Astrocyte (in vitro differentiated cells and primary cell): ENCODE results near the gene FAAP100. TPM values are rescaled to one million over a fixed set of nuclear protein-coding genes. Genes with fewer than 3 reads are reported as not detected.

Experiments used
- DNase-seq: peaks from one replicate; pipeline ENCODE4 v3.0.0-alpha.2; 2010; ENCODE audit warnings: low read depth
- FAIRE-seq: peaks from 2 replicates; lab custom pipeline; 2011; peaks lifted over from hg19 to GRCh38; lab: Jason Lieb, UNC
- H2AFZ ChIP-seq: 2 replicates; pipeline ENCODE4 v1.6.0; 2012; ENCODE audit warnings: low read depth, low read length, inconsistent platforms
- H3K27ac ChIP-seq: 2 replicates; pipeline ENCODE4 v1.5.1; 2011; ENCODE audit warnings: low read depth, low read length, inconsistent platforms
- H3K27me3 ChIP-seq: 2 replicates; pipeline ENCODE4 v1.6.0; 2011; ENCODE audit warnings: low read length, inconsistent platforms; ENCODE audit not compliant: insufficient read depth
- H3K36me3 ChIP-seq: 2 replicates; pipeline ENCODE4 v1.5.1; 2011; ENCODE audit warnings: low read length, inconsistent platforms; ENCODE audit not compliant: insufficient read depth
- H3K4me1 ChIP-seq: 2 replicates; pipeline ENCODE4 v1.5.1; 2011; ENCODE audit warnings: low read length, inconsistent platforms; ENCODE audit not compliant: insufficient read depth
- H3K4me2 ChIP-seq: 2 replicates; pipeline ENCODE4 v1.6.0; 2012; ENCODE audit warnings: low read length, inconsistent platforms
- H3K4me3 ChIP-seq: 2 replicates; pipeline ENCODE4 v1.5.1; 2011; ENCODE audit warnings: low read depth, mild to moderate bottlenecking, low read length, inconsistent platforms; ENCODE audit not compliant: insufficient read depth
- H3K79me2 ChIP-seq: 2 replicates; pipeline ENCODE4 v1.6.0; 2012; ENCODE audit warnings: mild to moderate bottlenecking, low read length, inconsistent platforms; ENCODE audit not compliant: insufficient read depth
- H3K9ac ChIP-seq: 2 replicates; pipeline ENCODE4 v1.6.0; 2012; ENCODE audit warnings: mild to moderate bottlenecking, low read length, inconsistent platforms
- H3K9me3 ChIP-seq: 2 replicates; pipeline ENCODE4 v1.5.1; 2012; ENCODE audit warnings: low read depth, mild to moderate bottlenecking, low read length, inconsistent platforms; ENCODE audit not compliant: insufficient read depth
- H4K20me1 ChIP-seq: 2 replicates; pipeline ENCODE4 v1.6.0; 2012; ENCODE audit warnings: low read length, inconsistent platforms; ENCODE audit not compliant: insufficient read depth
- H3K27ac Mint-ChIP-seq: one replicate; pipeline ENCODE4 v1.8.0; 2021; ENCODE audit warnings: mild to moderate bottlenecking, mixed read lengths; ENCODE audit not compliant: unreplicated experiment
- H3K27me3 Mint-ChIP-seq: one replicate; pipeline ENCODE4 v1.8.0; 2021; ENCODE audit warnings: low read depth, mixed read lengths; ENCODE audit not compliant: unreplicated experiment
- H3K36me3 Mint-ChIP-seq: one replicate; pipeline ENCODE4 v1.8.0; 2021; ENCODE audit warnings: low read depth, mixed read lengths; ENCODE audit not compliant: unreplicated experiment
- H3K4me1 Mint-ChIP-seq: one replicate; pipeline ENCODE4 v1.8.0; 2021; ENCODE audit warnings: low read depth, mixed read lengths; ENCODE audit not compliant: unreplicated experiment
- H3K4me3 Mint-ChIP-seq: one replicate; pipeline ENCODE4 v1.8.0; 2021; ENCODE audit warnings: mild to moderate bottlenecking, moderate library complexity, mixed read lengths; ENCODE audit not compliant: unreplicated experiment
- H3K9me3 Mint-ChIP-seq: one replicate; pipeline ENCODE4 v1.8.0; 2021; ENCODE audit warnings: mild to moderate bottlenecking, mixed read lengths; ENCODE audit not compliant: unreplicated experiment
- CTCF ChIP-seq: IDR thresholded peaks from 2 replicates; pipeline ENCODE4 v1.5.1; 2011; ENCODE audit warnings: low read depth, mild to moderate bottlenecking, inconsistent platforms, low read length, moderate library complexity; ENCODE audit not compliant: insufficient read depth
- EZH2 ChIP-seq: IDR thresholded peaks from 2 replicates; pipeline ENCODE4 v1.6.1; 2012; ENCODE audit warnings: mild to moderate bottlenecking, low read length, inconsistent platforms; ENCODE audit not compliant: insufficient read depth
- total RNA-seq: library from RNA; stranded (reverse); gene quantifications from 2 replicates; pipeline ENCODE4 v1.2.1, GENCODE V29; 2021

FAAP100 gene
- total RNA-seq, 1 donor from 2014 or later, result 38.9 TPM

DNA sequence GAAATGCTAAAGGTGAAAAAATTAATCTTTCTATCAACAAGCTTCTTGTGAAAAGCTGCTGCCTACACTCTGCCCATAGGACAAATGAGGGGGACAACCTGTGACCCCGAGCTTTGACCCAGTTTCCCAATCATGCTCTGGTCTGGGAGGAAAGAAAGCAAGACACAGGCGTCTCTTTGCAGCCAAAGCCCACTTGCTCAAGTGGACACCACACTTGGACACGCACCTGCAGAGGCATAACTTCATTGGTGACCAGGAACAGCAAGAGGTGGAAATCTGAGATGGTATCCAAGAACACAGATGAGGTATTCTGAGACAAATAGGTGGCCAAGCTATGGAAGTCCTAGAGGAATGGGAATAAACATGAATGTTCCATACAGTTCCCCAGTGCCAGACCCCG lies 15.0 kb upstream of the FAAP100 start:
- Histone ChIP-seq H3K36me3 (peaks cover 35% of the 10 kb centered on the region), H4K20me1 (no peaks in the 10 kb centered on the region), H3K9ac (peak overlapping the region; percentile 65), H2AFZ (no peak overlapping the region), H3K79me2 (peaks cover 17% of the 10 kb centered on the region), H3K27ac (peak overlapping the region; percentile 88), H3K9me3 (no peaks in the 10 kb centered on the region), H3K4me3 (peak overlapping the region; percentile 29), H3K27me3 (no peaks in the 10 kb centered on the region), H3K4me1 (peaks cover 31% of the 10 kb centered on the region), H3K4me2 (peak overlapping the region; percentile 82)
- FAIRE-seq (no peak), DNase-seq (no peak)
- Mint-ChIP-seq H3K36me3 (peaks cover 25% of the 10 kb centered on the region), H3K9me3 (no peaks in the 10 kb centered on the region), H3K4me1 (peaks cover 59% of the 10 kb centered on the region), H3K4me3 (peak overlapping the region; percentile 60), H3K27me3 (no peaks in the 10 kb centered on the region), H3K27ac (peak overlapping the region; percentile 96)
- TF ChIP-seq CTCF (no peak), EZH2 (no peak)

- Histone ChIP-seq H3K4me2 (peak overlapping the region; percentile 82), H3K36me3 (peaks cover 35% of the 10 kb centered on the region), H3K27ac (peak overlapping the region; percentile 88), H3K79me2 (peaks cover 15% of the 10 kb centered on the region), H3K9me3 (no peaks in the 10 kb centered on the region), H3K27me3 (no peaks in the 10 kb centered on the region), H3K4me1 (peaks cover 37% of the 10 kb centered on the region), H2AFZ (no peak overlapping the region), H3K4me3 (peak overlapping the region; percentile 29), H4K20me1 (no peaks in the 10 kb centered on the region), H3K9ac (peak overlapping the region; percentile 69)
- DNase-seq, result peak; percentile 97
- H3K36me3 Mint-ChIP-seq, result peaks cover 24% of the 10 kb centered on the region
- FAIRE-seq, result peak; percentile 78
- no peaks in the 10 kb centered on the region for H3K27me3 Mint-ChIP-seq
- TF ChIP-seq EZH2, result no peak
- TF ChIP-seq CTCF, result no peak
- H3K4me3 Mint-ChIP-seq, result peak overlapping the region; percentile 60
- H3K27ac Mint-ChIP-seq, result peak overlapping the region; percentile 96
- H3K4me1 Mint-ChIP-seq, result peaks cover 60% of the 10 kb centered on the region
- no peaks in the 10 kb centered on the region for H3K9me3 Mint-ChIP-seq
Observed at GRCh38 chr17:81566461-81567126, 14.4 kb upstream of the FAAP100 start.

GRCh38 chr17:81565231-81565630 lies 13.1 kb upstream of the FAAP100 start:
- TF ChIP-seq CTCF, result no peak
- TF ChIP-seq EZH2, result no peak
- peaks cover 49% of the 10 kb centered on the region for H3K4me1 ChIP-seq
- FAIRE-seq, result no peak
- H2AFZ ChIP-seq, result no peak overlapping the region
- no peak overlapping the region for H3K4me2 ChIP-seq
- H3K4me3 ChIP-seq, result no peak overlapping the region
- Mint-ChIP-seq H3K9me3 (no peaks in the 10 kb centered on the region), H3K27me3 (no peaks in the 10 kb centered on the region), H3K27ac (peak overlapping the region; percentile 96), H3K36me3 (peaks cover 27% of the 10 kb centered on the region), H3K4me3 (peak overlapping the region; percentile 67), H3K4me1 (peaks cover 69% of the 10 kb centered on the region)
- no peak overlapping the region for H3K9ac ChIP-seq
- peaks cover 11% of the 10 kb centered on the region for H3K79me2 ChIP-seq
- DNase-seq, result no peak
- H4K20me1 ChIP-seq, result no peaks in the 10 kb centered on the region
- H3K36me3 ChIP-seq, result peaks cover 28% of the 10 kb centered on the region
- H3K27me3 ChIP-seq, result no peaks in the 10 kb centered on the region
- peak overlapping the region; percentile 88 for H3K27ac ChIP-seq
- no peaks in the 10 kb centered on the region for H3K9me3 ChIP-seq
